BLaER1 (cell line): ENCODE measurements around the gene RHNO1.

ENCODE experiments used
- H3K27ac ChIP-seq: shearing (Covaris generic); formaldehyde crosslinking; 2 replicates; pipeline ENCODE4 v1.8.1; 2022
- H3K27me3 ChIP-seq: shearing (Covaris generic); formaldehyde crosslinking; 2 replicates; pipeline ENCODE4 v1.8.1; 2022
- H3K36me3 ChIP-seq: shearing (Covaris generic); formaldehyde crosslinking; 2 replicates; pipeline ENCODE4 v1.8.1; 2022
- H3K4me1 ChIP-seq: shearing (Covaris generic); formaldehyde crosslinking; 2 replicates; pipeline ENCODE4 v1.8.1; 2022
- H3K4me2 ChIP-seq: shearing (Covaris generic); formaldehyde crosslinking; 2 replicates; pipeline ENCODE4 v1.8.1; 2022
- H3K4me3 ChIP-seq: shearing (Covaris generic); formaldehyde crosslinking; 2 replicates; pipeline ENCODE4 v1.8.1; 2022
- H3K9ac ChIP-seq: shearing (Covaris generic); formaldehyde crosslinking; 2 replicates; pipeline ENCODE4 v1.8.1; 2022
- H3K9me3 ChIP-seq: shearing (Covaris generic); formaldehyde crosslinking; 2 replicates; pipeline ENCODE4 v1.8.1; 2022
- H4K20me1 ChIP-seq: shearing (Covaris generic); formaldehyde crosslinking; 2 replicates; pipeline ENCODE4 v1.8.1; 2022
- Cebpa-rat ChIP-seq: shearing (Covaris generic); IDR thresholded peaks from 2 replicates; pipeline ENCODE4 v1.8.1; 2022

RHNO1 gene, protein sequence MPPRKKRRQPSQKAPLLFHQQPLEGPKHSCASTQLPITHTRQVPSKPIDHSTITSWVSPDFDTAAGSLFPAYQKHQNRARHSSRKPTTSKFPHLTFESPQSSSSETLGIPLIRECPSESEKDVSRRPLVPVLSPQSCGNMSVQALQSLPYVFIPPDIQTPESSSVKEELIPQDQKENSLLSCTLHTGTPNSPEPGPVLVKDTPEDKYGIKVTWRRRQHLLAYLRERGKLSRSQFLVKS

DNA sequence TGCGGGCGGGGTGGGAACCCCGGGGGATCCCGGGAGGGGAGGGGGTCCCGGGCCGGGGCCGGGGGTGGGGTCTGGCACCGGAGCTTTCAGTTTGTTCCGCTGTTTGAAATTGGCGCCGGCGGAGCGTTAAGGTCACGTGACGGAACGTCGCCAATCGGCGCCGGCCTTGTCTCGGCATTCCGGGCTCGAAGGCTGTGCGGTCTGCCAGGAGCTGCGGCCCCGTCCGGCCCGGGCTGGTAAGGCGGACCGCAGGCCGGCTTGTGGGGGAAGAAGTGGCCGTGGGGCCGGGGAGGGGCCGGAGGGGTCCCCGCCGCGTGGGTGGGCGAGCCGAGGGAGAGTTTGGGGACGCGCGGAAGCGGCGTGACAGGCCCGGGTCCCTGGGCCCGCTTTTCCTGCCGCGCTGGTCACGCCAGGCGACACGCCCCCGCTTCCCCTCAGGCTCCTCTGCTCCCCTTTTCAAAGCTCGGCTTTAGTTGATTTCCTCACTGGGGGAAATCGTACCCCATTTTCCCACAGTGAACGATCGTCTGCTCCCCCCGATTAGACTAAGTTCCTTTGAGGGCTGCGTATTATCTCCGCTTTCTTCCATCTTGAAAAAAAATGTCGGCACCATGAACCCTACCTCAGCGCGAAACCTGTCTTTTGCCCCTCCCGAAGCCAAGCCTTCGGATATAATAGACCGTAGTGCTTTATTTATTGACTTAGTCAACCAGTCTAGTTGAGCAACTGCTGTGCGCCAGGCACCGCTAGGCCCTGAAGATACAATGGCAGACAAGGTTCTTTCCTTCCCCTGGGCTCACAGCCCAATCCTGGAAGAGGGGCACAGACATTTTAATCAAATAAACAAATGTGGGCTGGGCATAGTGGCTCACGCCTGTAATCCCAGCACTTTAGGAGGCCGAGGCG lies at the start of gene RHNO1, which contains the start of gene FOXM1:
TSS of gene RHNO1 (plus strand) at position 177 of the 906 bp plus-strand sequence. CDS start 8,144 bp downstream, outside the sequence.
TSS of gene FOXM1 (minus strand) at position 128 of the 906 bp plus-strand sequence. CDS start 2,696 bp downstream, outside the sequence.
- Histone ChIP-seq H3K9ac (peak within 1 kb of the TSS; percentile 93), H3K4me3 (peak within 1 kb of the TSS; percentile 95), H4K20me1 (peaks cover 12% of the 10 kb centered on the region; the same call in 1 of the 2 replicates), H3K9me3 (no peaks in the 10 kb centered on the region), H3K27me3 (no peaks in the 10 kb centered on the region), H3K36me3 (peaks cover 53% of the 10 kb centered on the region), H3K4me1 (peaks cover 40% of the 10 kb centered on the region), H3K27ac (peak within 1 kb of the TSS; percentile 94), H3K4me2 (peak within 1 kb of the TSS; percentile 90)
- no peak for TF ChIP-seq Cebpa-rat

DNA sequence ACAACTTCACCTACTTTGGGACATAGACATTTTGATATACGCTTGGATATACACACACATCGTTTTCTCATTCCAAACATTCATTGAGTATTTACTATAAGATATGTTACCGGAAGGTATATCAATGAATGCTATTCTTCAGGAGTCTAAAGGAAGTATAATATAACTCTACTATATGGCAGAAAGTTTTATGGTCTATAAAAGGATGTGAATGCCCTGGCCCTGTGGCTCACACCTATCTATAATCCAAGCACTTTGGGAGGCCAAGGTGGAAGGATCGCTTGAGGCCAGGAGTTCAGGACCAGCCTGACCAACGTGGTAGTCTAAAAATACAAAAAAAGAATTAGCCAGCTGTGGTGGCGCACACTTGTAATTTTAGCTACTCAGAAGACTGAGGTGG lies 47.7 kb upstream of the RHNO1 start:
- no peak overlapping the region for H3K4me3 ChIP-seq
- H3K27me3 ChIP-seq, result no peaks in the 10 kb centered on the region; the same call in 1 of the 2 replicates
- TF ChIP-seq Cebpa-rat, result no peak
- no peak overlapping the region for H3K4me2 ChIP-seq
- peaks cover 74% of the 10 kb centered on the region for H3K36me3 ChIP-seq
- H3K9me3 ChIP-seq, result no peaks in the 10 kb centered on the region
- no peaks in the 10 kb centered on the region for H4K20me1 ChIP-seq
- H3K9ac ChIP-seq, result no peak overlapping the region
- no peak overlapping the region for H3K27ac ChIP-seq
- H3K4me1 ChIP-seq, result no peaks in the 10 kb centered on the region

DNA sequence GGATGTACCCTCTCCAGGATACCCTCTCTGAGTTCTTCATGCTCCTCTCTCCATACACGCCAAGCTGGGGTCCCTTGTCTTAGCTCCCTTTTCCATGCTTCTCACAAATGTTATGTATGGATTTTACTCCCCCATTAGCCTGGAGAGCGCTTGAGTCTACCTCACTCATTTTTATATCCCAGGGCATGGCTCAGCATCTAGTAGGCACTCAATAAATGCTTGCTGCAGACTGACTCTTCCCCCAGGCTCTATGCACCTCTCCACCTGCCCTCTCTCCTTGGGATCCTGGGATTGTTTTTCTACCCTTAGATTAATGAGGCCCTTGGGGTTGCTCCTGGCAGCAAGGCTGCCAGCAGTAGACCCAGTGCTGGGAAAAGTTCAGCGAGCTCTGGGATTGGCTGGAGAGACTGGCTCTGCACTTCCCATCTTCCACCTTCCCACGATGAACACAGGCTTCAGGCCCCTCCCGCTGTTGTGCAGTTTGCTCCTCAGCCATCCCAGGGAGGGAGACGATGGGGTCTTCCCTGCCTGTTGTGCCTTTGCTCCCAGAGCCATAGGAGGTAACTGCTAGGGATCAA lies 44.4 kb upstream of the RHNO1 start:
- no peak overlapping the region for H3K4me3 ChIP-seq
- no peak overlapping the region for H3K4me2 ChIP-seq
- peaks cover 46% of the 10 kb centered on the region for H3K36me3 ChIP-seq
- TF ChIP-seq Cebpa-rat, result no peak
- no peaks in the 10 kb centered on the region for H4K20me1 ChIP-seq
- no peaks in the 10 kb centered on the region for H3K4me1 ChIP-seq
- no peaks in the 10 kb centered on the region; the same call in 1 of the 2 replicates for H3K27me3 ChIP-seq
- H3K27ac ChIP-seq, result no peak overlapping the region
- no peaks in the 10 kb centered on the region for H3K9me3 ChIP-seq
- no peak overlapping the region for H3K9ac ChIP-seq

DNA sequence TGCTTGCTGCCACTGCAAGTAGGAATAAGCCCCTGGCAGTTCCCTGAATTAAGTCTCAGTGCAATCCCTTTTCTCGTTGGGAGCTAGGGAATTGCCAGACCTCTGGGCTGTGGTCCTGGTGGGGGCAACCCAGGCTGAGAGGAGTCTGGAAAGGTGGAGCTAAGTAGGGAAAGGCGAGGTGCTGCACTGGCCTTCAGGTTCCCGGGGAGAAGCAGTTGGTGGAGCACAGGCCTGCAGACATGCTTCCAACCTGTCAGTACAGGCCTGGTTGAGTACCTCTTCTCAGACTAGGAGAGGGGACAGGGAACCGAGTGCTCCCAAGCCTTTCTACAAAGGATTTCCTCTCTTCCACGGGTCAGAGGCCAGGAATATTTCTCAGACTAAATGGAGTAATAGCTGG lies 43.7 kb upstream of the RHNO1 start:
- no peak for TF ChIP-seq Cebpa-rat
- H3K4me3 ChIP-seq, result no peak overlapping the region
- H3K4me2 ChIP-seq, result no peak overlapping the region
- no peaks in the 10 kb centered on the region for H3K9me3 ChIP-seq
- no peak overlapping the region for H3K9ac ChIP-seq
- H3K36me3 ChIP-seq, result peaks cover 39% of the 10 kb centered on the region
- H4K20me1 ChIP-seq, result no peaks in the 10 kb centered on the region
- H3K4me1 ChIP-seq, result no peaks in the 10 kb centered on the region
- H3K27me3 ChIP-seq, result no peaks in the 10 kb centered on the region
- H3K27ac ChIP-seq, result no peak overlapping the region

DNA sequence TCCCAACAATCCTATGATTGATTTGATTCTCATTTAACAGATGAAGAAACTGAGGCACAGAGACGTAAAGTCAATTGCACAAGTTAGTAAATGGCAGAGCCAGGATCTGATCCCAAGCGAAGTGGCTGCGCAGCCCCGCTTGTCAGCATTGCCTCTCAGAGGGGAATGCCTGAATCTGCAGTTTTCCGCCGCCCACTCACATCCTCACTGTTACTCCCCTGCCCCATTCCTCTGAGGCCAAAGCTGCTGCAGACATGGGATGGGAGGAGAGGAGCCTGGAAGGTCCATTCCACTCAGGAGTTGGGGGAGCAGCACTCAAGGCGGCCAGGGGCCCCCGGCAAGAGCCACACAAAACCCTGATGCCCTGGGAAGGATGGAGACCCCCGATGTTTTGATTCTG lies 43.2 kb upstream of the RHNO1 start:
- H3K27me3 ChIP-seq, result no peaks in the 10 kb centered on the region
- no peak overlapping the region for H3K27ac ChIP-seq
- no peaks in the 10 kb centered on the region for H3K9me3 ChIP-seq
- peaks cover 35% of the 10 kb centered on the region for H3K36me3 ChIP-seq
- no peak overlapping the region for H3K9ac ChIP-seq
- H3K4me1 ChIP-seq, result no peaks in the 10 kb centered on the region
- no peak for TF ChIP-seq Cebpa-rat
- no peak overlapping the region for H3K4me3 ChIP-seq
- H4K20me1 ChIP-seq, result no peaks in the 10 kb centered on the region
- no peak overlapping the region for H3K4me2 ChIP-seq

DNA sequence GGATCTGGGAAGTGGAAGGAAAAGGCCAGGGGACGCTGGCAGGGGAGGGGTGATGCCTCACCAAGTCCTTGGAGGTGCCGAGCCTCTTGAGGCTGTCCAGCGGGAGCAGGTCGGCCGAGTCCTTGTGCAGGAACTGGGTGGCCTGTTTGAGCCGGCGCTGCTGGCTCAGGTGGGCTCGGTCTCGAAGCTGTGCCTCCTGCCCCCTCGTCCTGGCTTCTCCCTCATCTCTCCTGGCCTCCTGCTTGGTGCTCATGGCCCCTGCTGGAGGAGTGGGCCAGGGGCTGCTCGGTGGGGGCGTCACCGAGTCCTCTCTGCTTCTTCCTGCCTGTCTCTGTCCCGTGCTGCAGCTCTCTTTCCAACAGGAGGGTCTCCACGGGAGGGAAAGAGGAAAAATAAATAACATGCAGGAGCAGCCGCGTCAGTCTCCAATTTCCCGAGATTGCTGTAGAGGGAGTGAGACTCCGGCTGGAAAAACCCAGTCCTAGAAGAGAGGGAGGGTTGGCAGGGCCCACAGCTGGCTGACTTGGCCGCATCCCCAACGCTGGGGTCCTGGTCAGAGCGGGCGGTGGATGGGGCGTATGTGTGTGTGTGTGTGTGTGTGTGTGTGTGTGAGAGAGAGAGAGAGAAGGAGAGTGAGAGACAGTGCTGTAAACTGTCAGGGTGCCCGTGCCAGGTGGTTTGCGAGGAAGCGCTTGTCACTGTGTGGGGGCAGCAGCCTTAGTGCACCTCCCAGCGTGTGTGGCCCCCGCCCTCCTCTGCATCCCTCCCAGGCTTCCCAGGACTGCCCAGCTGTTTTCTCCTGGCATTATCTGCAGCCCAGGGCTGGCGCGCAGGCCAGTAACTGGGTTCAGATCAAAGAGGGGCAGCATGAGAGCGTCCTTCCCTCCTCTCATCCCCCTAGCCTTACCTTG lies 42.2 kb upstream of the RHNO1 start, which contains the start of gene NRIP2:
TSS of gene NRIP2 (minus strand) at position 455 of the 911 bp plus-strand sequence. CDS start at position 403, 52 bp downstream.
- TF ChIP-seq Cebpa-rat, result no peak
- H3K4me2 ChIP-seq, result no peak within 1 kb of the TSS
- no peaks in the 10 kb centered on the region for H3K4me1 ChIP-seq
- H4K20me1 ChIP-seq, result no peaks in the 10 kb centered on the region
- no peak within 1 kb of the TSS for H3K9ac ChIP-seq
- H3K36me3 ChIP-seq, result peaks cover 24% of the 10 kb centered on the region
- H3K9me3 ChIP-seq, result no peaks in the 10 kb centered on the region
- no peaks in the 10 kb centered on the region for H3K27me3 ChIP-seq
- H3K4me3 ChIP-seq, result no peak within 1 kb of the TSS
- H3K27ac ChIP-seq, result no peak within 1 kb of the TSS

DNA sequence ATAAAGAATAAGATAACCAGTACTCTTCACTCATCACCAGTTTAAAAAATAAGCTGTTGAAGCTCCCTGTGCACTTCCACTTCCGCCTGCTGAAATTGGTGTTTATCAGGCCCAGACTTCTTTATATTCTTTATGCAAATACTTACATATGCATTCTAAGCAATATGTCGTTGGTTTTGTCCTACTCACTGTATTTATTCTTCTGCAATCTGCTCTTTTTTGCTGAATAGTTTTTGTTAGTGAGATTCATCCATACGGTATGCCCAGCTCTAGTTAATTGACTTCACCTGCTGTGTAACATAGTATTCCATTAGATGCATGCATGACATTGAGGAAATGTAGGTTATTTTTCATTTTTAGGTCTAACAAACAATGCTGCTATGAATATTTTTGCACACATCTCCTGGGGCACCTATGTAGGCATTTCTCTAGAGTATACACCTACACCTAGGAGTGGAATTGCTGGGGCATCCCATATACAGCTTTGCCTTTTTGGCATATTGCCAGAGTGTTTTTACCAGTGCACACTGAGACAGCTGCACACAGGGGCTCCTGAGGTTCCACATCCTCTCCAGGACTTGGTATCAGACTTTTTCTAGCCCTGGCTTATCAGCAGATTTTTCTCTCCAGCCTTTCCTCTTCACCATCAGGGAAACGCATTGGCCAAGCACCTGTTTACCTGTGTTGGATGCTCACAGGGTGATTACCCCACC lies 41.2 kb upstream of the RHNO1 start:
- no peaks in the 10 kb centered on the region for H3K9me3 ChIP-seq
- H3K9ac ChIP-seq, result no peak overlapping the region
- H3K27ac ChIP-seq, result no peak overlapping the region
- no peaks in the 10 kb centered on the region for H4K20me1 ChIP-seq
- no peak for TF ChIP-seq Cebpa-rat
- no peak overlapping the region for H3K4me3 ChIP-seq
- H3K4me1 ChIP-seq, result no peaks in the 10 kb centered on the region
- peaks cover 16% of the 10 kb centered on the region; the same call in 1 of the 2 replicates for H3K36me3 ChIP-seq
- no peaks in the 10 kb centered on the region for H3K27me3 ChIP-seq
- no peak overlapping the region for H3K4me2 ChIP-seq

DNA sequence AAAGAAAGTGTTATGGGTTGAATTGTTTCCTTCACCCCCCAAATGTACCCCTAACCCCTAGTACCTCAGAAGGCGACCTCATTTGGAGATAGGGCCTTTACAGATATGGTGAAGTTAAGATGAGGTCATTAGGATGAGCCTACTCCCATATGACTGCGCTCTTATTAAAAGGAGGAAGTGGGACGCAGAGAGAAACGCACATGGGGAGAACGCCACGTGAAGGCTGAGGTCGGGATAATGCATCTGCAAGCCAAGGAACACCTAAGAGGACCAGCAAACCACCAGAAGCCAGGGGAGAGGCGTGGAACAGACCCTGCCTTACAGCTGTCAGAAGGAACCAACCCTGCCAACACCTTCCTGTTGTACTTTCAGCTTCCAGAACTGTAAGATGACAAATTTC lies 40.4 kb upstream of the RHNO1 start:
- no peak overlapping the region for H3K9ac ChIP-seq
- no peak for TF ChIP-seq Cebpa-rat
- H3K4me1 ChIP-seq, result no peaks in the 10 kb centered on the region
- H3K27ac ChIP-seq, result no peak overlapping the region
- no peak overlapping the region for H3K4me2 ChIP-seq
- H3K9me3 ChIP-seq, result no peaks in the 10 kb centered on the region
- peaks cover 18% of the 10 kb centered on the region; the same call in 1 of the 2 replicates for H3K36me3 ChIP-seq
- no peak overlapping the region for H3K4me3 ChIP-seq
- H3K27me3 ChIP-seq, result no peaks in the 10 kb centered on the region
- H4K20me1 ChIP-seq, result no peaks in the 10 kb centered on the region
